Activated naive CD8-positive, alpha-beta T cell (primary cell): ENCODE results near the gene ERC1.

ENCODE experiments used
- H3K27ac Mint-ChIP-seq: one replicate; pipeline ENCODE4 v1.8.0; 2021; ENCODE audit warnings: mixed read lengths
- H3K27me3 Mint-ChIP-seq: one replicate; pipeline ENCODE4 v1.8.0; 2021; ENCODE audit warnings: mixed read lengths
- H3K36me3 Mint-ChIP-seq: one replicate; pipeline ENCODE4 v1.8.0; 2021; ENCODE audit warnings: mixed read lengths
- H3K4me1 Mint-ChIP-seq: one replicate; pipeline ENCODE4 v1.8.0; 2021; ENCODE audit warnings: low read depth, mixed read lengths
- H3K4me3 Mint-ChIP-seq: one replicate; pipeline ENCODE4 v1.8.0; 2021; ENCODE audit warnings: mild to moderate bottlenecking, mixed read lengths
- H3K9me3 Mint-ChIP-seq: one replicate; pipeline ENCODE4 v1.8.0; 2021; ENCODE audit warnings: low read depth, mixed read lengths

Gene ERC1

DNA sequence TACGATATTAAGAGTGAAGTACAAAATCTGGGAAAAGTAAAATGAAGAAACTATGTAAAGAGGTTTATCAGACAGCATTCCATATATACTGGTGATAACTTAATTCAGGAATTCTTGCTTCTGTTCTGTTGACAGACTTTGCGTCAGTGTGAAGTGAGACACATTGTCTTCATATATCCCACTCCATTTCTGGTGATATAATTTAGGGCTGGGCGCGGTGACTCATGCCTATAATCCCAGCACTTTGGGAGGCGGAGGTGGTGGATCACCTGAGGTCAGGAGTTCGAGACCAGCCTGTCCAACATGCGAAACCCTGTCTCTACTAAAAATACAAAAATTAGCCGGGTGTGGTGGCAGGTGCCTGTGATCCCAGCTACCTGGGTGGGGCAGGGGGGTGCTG lies 21.2 kb upstream of the ERC1 start:
- no peak overlapping the region for H3K27ac Mint-ChIP-seq
- no peaks in the 10 kb centered on the region for H3K36me3 Mint-ChIP-seq
- no peak overlapping the region for H3K4me3 Mint-ChIP-seq
- no peaks in the 10 kb centered on the region for H3K4me1 Mint-ChIP-seq
- no peaks in the 10 kb centered on the region for H3K9me3 Mint-ChIP-seq
- H3K27me3 Mint-ChIP-seq = no peaks in the 10 kb centered on the region

DNA sequence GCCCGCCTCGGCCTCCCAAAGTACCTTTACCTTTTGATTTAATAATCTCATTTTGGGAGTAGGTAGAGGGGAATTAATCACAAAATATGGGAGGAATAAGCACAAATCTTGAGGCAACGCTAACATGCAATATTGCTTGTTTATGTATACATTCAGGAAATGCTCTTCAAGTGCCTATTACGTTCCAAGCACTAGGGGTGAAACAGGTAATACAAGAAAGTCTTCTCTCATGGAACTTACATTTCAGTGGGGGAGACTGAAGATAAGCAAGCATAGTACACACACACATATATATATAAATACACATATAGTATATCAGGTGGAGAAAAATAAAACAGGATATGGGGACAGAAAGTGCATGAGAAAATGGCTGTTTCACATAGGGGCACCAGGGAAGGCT lies 19.0 kb upstream of the ERC1 start:
- Mint-ChIP-seq H3K4me3 (no peak overlapping the region), H3K36me3 (no peaks in the 10 kb centered on the region), H3K9me3 (no peaks in the 10 kb centered on the region), H3K4me1 (no peaks in the 10 kb centered on the region), H3K27ac (no peak overlapping the region), H3K27me3 (no peaks in the 10 kb centered on the region)

- Mint-ChIP-seq H3K36me3 (peaks cover 2% of the 10 kb centered on the region), H3K27me3 (no peaks in the 10 kb centered on the region), H3K4me3 (no peak overlapping the region)
These were observed 16.7 kb upstream of the ERC1 start for GRCh38 chr12:974271-974862.

GRCh38 chr12:976644-977043 lies 14.4 kb upstream of the ERC1 start:
- Mint-ChIP-seq H3K27me3 (no peaks in the 10 kb centered on the region), H3K36me3 (peaks cover 2% of the 10 kb centered on the region), H3K4me3 (no peak overlapping the region), H3K9me3 (no peaks in the 10 kb centered on the region), H3K4me1 (no peaks in the 10 kb centered on the region), H3K27ac (no peak overlapping the region)

More at GRCh38 chr12:974271-974862, 16.7 kb upstream of the ERC1 start:
- H3K4me1 Mint-ChIP-seq = no peaks in the 10 kb centered on the region
- H3K9me3 Mint-ChIP-seq = no peaks in the 10 kb centered on the region
- no peak overlapping the region for H3K27ac Mint-ChIP-seq

DNA sequence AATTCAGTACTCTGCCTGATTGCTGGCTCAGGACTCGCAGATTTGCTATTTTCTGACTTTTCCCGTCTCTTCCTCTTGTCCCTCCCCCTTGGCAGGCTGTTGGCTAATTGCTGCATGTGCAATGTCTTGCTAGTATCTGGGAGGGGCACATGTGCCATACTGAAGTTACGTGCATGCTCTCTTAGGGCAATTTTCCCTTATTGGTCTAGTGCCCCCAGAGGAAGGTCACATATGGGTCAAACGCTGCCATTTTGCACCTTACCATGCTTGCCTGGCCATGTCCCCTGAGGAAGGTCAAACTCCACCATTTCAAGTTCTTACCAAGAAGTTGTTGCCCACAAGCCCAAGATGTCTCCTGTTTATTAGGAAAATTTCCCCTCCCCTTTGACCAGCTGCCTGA lies 13.9 kb upstream of the ERC1 start:
- H3K27ac Mint-ChIP-seq = no peak overlapping the region
- peaks cover 2% of the 10 kb centered on the region for H3K36me3 Mint-ChIP-seq
- no peaks in the 10 kb centered on the region for H3K27me3 Mint-ChIP-seq
- H3K4me3 Mint-ChIP-seq = no peak overlapping the region
- H3K9me3 Mint-ChIP-seq = no peaks in the 10 kb centered on the region
- no peaks in the 10 kb centered on the region for H3K4me1 Mint-ChIP-seq

- no peaks in the 10 kb centered on the region for H3K9me3 Mint-ChIP-seq
- H3K4me3 Mint-ChIP-seq = no peak overlapping the region
- H3K4me1 Mint-ChIP-seq = no peaks in the 10 kb centered on the region
- peaks cover 2% of the 10 kb centered on the region for H3K36me3 Mint-ChIP-seq
- H3K27me3 Mint-ChIP-seq = no peaks in the 10 kb centered on the region
- H3K27ac Mint-ChIP-seq = no peak overlapping the region
These were observed 11.7 kb upstream of the ERC1 start for GRCh38 chr12:979349-979748.

- Mint-ChIP-seq H3K27ac (no peak overlapping the region), H3K27me3 (no peaks in the 10 kb centered on the region), H3K36me3 (peaks cover 2% of the 10 kb centered on the region), H3K4me3 (no peak overlapping the region), H3K9me3 (no peaks in the 10 kb centered on the region), H3K4me1 (no peaks in the 10 kb centered on the region)
These were observed 9.7 kb upstream of the ERC1 start for GRCh38 chr12:981176-981828.

- Mint-ChIP-seq H3K4me1 (no peaks in the 10 kb centered on the region), H3K36me3 (peaks cover 2% of the 10 kb centered on the region), H3K9me3 (no peaks in the 10 kb centered on the region), H3K27me3 (no peaks in the 10 kb centered on the region), H3K27ac (no peak overlapping the region), H3K4me3 (no peak overlapping the region)
These were observed 9.1 kb upstream of the ERC1 start for GRCh38 chr12:981961-982360.

DNA sequence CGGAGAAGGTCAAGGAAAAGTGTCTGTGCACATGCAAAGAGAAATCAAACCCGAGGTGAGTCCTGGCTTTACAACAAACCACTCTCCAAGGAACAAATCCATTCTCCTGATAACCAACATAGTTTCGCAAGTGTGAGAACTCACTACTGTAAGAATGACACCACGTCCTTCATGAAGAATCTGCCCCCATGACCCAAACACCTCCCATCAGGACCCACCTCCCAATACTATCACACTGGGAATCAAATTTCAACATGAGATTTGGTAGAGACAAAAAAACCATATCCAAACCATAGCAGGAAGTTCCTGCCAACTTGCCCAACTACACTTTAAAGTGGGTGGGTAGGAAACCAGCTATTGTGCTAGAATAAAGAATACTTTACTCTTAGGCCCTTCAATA lies 2.4 kb upstream of the ERC1 start:
- Mint-ChIP-seq H3K9me3 (no peaks in the 10 kb centered on the region), H3K27ac (peak overlapping the region; percentile 23), H3K4me1 (peaks cover 38% of the 10 kb centered on the region), H3K27me3 (no peaks in the 10 kb centered on the region), H3K4me3 (peak overlapping the region; percentile 86), H3K36me3 (no peaks in the 10 kb centered on the region)

DNA sequence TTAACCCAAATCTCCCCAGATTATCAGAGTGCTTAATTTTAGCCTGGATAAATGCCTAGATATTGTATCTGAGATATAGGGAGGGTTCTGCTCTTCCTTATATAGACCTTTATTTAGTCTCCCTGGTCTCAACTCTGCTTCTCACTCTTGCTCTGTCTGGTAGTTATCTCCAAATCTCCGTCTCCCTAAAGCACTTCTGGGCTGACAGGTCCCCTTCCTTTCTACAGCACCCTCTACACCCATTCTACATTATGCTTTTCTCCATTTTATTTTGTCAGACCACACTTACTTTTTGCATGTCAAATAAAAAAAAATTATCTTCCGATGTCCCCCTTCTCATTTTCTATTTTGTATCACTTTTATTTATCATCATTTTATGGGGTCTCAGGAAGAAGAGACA lies 2.0 kb upstream of the ERC1 start:
- peak overlapping the region; percentile 74 for H3K27ac Mint-ChIP-seq
- peak overlapping the region; percentile 86 for H3K4me3 Mint-ChIP-seq
- no peaks in the 10 kb centered on the region for H3K9me3 Mint-ChIP-seq

GRCh38 chr12:989751-990660 lies 1.0 kb upstream of the ERC1 start:
- Mint-ChIP-seq H3K4me3 (peak overlapping the region; percentile 86), H3K9me3 (no peaks in the 10 kb centered on the region), H3K4me1 (peaks cover 39% of the 10 kb centered on the region), H3K27ac (peak overlapping the region; percentile 85), H3K36me3 (no peaks in the 10 kb centered on the region), H3K27me3 (no peaks in the 10 kb centered on the region)

More for the DNA sequence above, 2.0 kb upstream of the ERC1 start:
- Mint-ChIP-seq H3K4me1 (peaks cover 39% of the 10 kb centered on the region), H3K27me3 (no peaks in the 10 kb centered on the region), H3K36me3 (no peaks in the 10 kb centered on the region)

DNA sequence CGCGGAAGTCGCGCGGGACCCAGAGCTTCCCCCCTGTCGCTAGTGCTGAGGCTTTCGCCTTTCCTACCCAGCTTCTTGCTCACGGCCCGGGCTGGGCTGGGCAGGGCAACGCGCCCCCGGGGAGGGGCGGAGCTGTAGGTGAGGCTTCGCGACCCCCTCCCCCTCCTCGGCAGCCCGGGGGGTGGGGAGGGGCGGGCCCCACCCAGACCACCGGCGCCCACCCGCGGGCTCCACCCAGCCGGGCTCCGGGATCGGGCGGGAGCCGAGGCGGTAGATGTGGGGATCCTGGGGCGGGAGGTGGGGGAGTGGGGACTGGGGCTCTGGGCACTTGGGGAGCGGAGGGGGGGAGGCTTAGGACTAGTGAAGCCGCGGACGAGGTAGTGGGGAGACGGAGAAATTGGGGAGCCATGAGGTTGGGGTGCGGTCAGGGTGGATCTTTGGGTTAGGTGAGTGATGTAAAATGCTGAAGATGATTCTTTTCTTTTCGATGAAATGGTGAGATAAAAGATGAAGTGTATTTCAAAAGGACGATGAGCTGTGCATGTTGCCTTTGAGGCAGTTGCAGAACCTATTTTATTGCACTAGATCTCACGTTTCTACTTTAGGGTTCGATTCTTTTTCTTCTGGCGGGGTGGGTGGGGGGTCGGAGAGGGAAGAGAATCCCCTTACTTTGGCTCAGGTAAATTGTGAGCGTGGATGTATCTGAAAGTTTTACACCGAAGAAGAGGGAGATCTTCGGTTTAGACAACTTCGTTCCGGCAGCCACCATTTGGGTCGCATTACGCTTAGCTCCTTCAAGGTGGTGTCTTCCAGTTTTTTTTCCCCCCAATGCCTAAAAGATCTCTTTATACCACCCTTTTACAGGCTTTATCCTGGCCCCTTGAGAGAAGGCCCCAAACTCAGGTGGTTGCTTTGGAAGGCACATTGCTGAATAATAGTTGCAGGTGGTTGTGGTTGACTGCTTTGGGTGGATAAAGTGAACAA lies 619 bp downstream of the ERC1 start:
- Mint-ChIP-seq H3K9me3 (no peaks in the 10 kb centered on the region), H3K27ac (peak overlapping the region; percentile 96), H3K36me3 (no peaks in the 10 kb centered on the region), H3K4me1 (peaks cover 46% of the 10 kb centered on the region), H3K27me3 (no peaks in the 10 kb centered on the region), H3K4me3 (peak overlapping the region; percentile 96)

GRCh38 chr12:992647-993046 lies 1.6 kb downstream of the ERC1 start:
- H3K9me3 Mint-ChIP-seq = no peaks in the 10 kb centered on the region
- H3K36me3 Mint-ChIP-seq = no peaks in the 10 kb centered on the region
- no peak overlapping the region for H3K27ac Mint-ChIP-seq
- H3K4me3 Mint-ChIP-seq = peak overlapping the region; percentile 96
- H3K27me3 Mint-ChIP-seq = no peaks in the 10 kb centered on the region
- peaks cover 52% of the 10 kb centered on the region for H3K4me1 Mint-ChIP-seq

- Mint-ChIP-seq H3K27me3 (no peaks in the 10 kb centered on the region), H3K4me3 (no peak overlapping the region), H3K27ac (no peak overlapping the region), H3K9me3 (no peaks in the 10 kb centered on the region), H3K36me3 (peaks cover 5% of the 10 kb centered on the region), H3K4me1 (peaks cover 42% of the 10 kb centered on the region)
These were observed 5.9 kb downstream of the ERC1 start for GRCh38 chr12:996881-997280.
